ENCODE data around the gene A4GALT. TPM values are rescaled to one million over a fixed set of nuclear protein-coding genes. Genes with fewer than 3 reads are reported as not detected.
"Not testable (repeated sequence)": the region's sequence is repeated elsewhere in the genome, so short reads cannot be mapped to it uniquely, and the experiment has no call there.

A4GALT gene
- total RNA-seq, 2 donors from 2014 or later, result 40.8 to 78.6 TPM

DNA sequence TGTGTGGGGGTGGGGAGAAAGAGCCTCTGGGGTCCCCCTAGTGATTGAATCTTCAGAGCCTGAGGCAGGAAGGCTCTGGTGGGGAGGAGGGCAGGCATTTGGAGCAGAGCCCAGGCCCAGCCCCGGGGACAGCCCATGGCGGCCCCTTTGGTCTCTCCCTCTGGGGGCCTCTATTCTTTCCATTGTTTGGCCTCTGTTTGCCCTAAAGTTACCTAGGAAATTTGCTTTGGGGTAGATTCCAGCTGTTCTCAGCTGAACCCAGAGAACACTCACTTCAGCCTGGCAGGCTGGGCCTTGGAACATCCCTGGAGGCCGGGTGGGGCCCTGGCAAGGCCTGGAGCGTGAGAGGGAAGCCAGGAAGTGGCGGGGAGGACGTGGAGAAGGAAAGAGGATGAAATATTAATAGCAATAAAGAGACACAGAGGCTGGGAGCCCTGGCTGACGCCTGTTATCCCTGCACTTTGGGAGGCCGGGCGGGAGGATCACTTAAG, 22.9 kb upstream of the A4GALT start:
- H3K27me3 ChIP-seq, result no peaks in the 10 kb centered on the region
- H3K4me1 ChIP-seq, result peaks cover 0 to 30% of the 10 kb centered on the region in 2 donors
- no peak overlapping the region for H3K4me3 ChIP-seq
- TF ChIP-seq, protein P1, sequence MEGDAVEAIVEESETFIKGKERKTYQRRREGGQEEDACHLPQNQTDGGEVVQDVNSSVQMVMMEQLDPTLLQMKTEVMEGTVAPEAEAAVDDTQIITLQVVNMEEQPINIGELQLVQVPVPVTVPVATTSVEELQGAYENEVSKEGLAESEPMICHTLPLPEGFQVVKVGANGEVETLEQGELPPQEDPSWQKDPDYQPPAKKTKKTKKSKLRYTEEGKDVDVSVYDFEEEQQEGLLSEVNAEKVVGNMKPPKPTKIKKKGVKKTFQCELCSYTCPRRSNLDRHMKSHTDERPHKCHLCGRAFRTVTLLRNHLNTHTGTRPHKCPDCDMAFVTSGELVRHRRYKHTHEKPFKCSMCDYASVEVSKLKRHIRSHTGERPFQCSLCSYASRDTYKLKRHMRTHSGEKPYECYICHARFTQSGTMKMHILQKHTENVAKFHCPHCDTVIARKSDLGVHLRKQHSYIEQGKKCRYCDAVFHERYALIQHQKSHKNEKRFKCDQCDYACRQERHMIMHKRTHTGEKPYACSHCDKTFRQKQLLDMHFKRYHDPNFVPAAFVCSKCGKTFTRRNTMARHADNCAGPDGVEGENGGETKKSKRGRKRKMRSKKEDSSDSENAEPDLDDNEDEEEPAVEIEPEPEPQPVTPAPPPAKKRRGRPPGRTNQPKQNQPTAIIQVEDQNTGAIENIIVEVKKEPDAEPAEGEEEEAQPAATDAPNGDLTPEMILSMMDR (IDR thresholded peaks at IDR 0.05), result no peak
- H3K36me3 ChIP-seq, result no peaks in the 10 kb centered on the region
- peak overlapping the region; percentile 66 to 75 for H3K27ac ChIP-seq
- DNase-seq (ENCODE audit: low spot score), result peak; percentile 89
- H3K9me3 ChIP-seq, result no peaks in the 10 kb centered on the region

DNA sequence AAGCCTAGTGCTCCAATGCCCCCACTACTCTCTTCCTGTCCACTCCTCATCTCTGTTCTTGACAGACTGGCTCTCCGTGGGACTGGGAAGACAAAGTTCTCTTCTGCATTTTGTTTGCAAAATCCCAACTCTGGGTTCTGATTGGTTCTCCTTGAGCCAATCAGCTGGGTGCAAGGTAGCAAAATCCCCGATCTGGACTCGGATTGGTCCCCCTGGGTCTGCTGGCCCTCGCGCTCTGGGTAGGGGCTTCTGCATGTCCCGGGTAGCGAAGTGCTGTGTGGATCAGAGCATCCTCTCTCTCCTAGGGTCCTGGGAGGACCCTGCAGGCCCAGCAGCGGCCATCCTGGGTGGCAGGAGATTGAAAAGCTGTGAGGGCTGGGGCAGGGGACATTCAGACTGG, 22.3 kb upstream of the A4GALT start:
- Histone ChIP-seq H3K9me3 (no peaks in the 10 kb centered on the region), H3K36me3 (no peaks in the 10 kb centered on the region), H3K4me3 (no peak overlapping the region), H3K27me3 (no peaks in the 10 kb centered on the region), H3K4me1 (peaks cover 0 to 25% of the 10 kb centered on the region in 2 donors), H3K27ac (peak overlapping the region; percentile 66 to 75)
- TF ChIP-seq, protein P1 (IDR thresholded peaks at IDR 0.05), result no peak
- DNase-seq (ENCODE audit: low spot score), result no peak

DNA sequence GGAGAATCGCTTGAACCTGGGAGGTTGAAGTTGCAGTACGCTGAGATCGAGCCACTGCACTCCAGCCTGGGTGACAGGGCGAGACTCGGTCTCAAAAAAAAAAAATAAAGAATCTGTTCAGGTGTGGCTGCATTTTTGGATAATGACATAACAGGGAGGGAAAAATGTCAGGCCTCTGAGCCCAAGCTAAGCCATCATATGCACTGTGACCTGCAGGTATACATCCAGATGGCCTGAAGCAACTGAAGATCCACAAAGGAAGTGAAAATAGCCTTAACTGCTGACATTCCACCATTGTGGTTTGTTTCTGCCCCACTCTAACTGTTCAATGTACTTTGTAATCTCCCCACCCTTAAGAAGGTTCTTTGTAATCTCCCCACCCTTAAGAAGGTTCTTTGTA, 19.6 kb upstream of the A4GALT start:
- H3K27ac ChIP-seq; H3K9me3 ChIP-seq; H3K36me3 ChIP-seq; DNase-seq (ENCODE audit: low spot score); H3K4me3 ChIP-seq; H3K27me3 ChIP-seq: not testable (repeated sequence)
- H3K4me1 ChIP-seq, result peaks cover 0 to 25% of the 10 kb centered on the region in 2 donors

DNA sequence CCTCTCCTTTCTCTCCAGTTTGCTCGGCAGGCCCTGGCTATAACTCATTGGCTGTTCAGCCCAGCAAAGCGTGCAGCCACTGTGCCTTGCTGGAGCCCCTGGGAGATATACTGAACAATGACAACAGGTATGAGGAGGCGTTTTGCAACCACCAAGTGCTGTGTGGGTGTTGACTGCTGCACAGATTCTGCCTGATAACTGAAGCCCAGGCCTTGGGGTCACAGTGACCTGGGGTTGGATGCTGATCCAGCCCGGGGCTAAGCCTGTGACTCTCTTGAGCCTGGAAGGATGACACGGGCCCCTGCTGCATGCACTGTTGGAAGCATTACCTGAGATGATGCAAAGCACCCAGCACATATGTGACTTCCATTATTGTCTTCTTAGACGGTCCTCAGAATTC, 13.7 kb upstream of the A4GALT start:
- TF ChIP-seq, protein P1 (IDR thresholded peaks at IDR 0.05), result no peak
- no peak for DNase-seq (ENCODE audit: low spot score)
- Histone ChIP-seq H3K4me3 (no peak overlapping the region), H3K36me3 (no peaks in the 10 kb centered on the region), H3K27ac (no peak overlapping the region), H3K9me3 (no peaks in the 10 kb centered on the region), H3K27me3 (no peaks in the 10 kb centered on the region), H3K4me1 (no peaks in the 10 kb centered on the region)

DNA sequence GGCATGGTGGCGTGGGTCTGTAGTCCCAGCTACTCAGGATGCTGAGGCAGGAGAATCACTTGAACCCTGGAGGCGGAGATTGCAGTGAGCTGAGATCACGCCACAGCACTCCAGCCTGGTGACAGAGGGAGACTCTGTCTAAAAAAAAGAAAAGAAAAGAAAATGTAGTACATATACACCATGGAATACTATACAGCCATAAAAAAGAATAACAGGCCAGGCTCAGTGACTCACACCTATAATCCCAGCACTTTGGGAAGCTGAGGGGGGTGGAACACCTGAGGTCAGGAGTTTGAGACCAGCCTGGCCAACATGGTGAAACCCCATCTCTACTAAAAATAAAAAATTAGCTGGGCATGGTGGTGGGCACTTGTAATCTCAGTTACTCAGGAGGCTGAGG, 12.7 kb upstream of the A4GALT start:
- not testable (repeated sequence) for H3K9me3 ChIP-seq; H3K27me3 ChIP-seq; H3K36me3 ChIP-seq; H3K27ac ChIP-seq; H3K4me1 ChIP-seq; DNase-seq (ENCODE audit: low spot score); H3K4me3 ChIP-seq

DNA sequence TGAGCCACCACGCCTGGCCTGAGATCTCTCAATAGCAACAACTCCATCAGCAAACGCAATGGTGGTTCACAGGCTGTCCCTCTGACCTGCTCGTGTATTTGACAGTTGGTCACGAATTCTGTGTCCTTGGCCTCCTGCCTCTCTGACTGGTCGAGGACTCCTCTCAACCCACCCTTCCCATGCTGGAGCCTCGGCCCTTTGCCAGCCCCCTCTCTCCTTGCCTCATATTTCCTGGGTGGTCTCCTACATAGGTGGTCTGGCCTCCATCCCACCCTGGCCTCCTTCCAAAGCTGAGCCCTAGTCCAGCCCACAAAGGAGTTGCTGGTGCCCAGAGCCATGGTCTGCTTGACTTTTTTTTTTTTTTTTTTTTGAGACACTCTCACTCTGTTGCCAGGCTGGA, 11.4 kb upstream of the A4GALT start:
- H3K4me1 ChIP-seq, result no peaks in the 10 kb centered on the region
- H3K9me3 ChIP-seq, result no peaks in the 10 kb centered on the region
- no peak overlapping the region for H3K27ac ChIP-seq
- TF ChIP-seq, protein P1 (IDR thresholded peaks at IDR 0.05), result no peak
- H3K4me3 ChIP-seq, result no peak overlapping the region
- DNase-seq (ENCODE audit: low spot score), result no peak
- H3K27me3 ChIP-seq, result no peaks in the 10 kb centered on the region
- H3K36me3 ChIP-seq, result no peaks in the 10 kb centered on the region

DNA sequence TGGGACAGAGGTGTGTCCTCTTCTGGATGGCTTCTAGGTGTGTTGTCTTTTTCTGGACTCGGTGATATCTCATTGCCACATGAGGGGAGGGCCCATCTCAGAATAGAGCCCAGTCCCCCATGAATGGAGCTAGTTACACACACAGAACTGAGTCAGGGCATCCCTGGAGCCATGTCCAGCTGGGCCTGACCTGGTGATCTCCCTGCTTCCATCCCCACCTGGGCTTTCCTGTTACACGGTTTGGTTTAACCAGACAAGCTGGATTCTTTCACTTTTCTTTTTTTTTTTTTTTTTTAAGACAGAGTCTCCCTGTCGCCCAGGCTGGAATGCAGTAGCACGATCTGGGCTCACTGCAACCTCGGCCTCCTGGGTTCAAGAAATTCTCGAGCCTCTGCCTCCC, 6.1 kb upstream of the A4GALT start:
- no peak for DNase-seq (ENCODE audit: low spot score)
- Histone ChIP-seq H3K36me3 (no peaks in the 10 kb centered on the region), H3K4me1 (no peaks in the 10 kb centered on the region), H3K27me3 (no peaks in the 10 kb centered on the region), H3K4me3 (no peak overlapping the region), H3K9me3 (no peaks in the 10 kb centered on the region), H3K27ac (no peak overlapping the region)
- TF ChIP-seq, protein P1 (IDR thresholded peaks at IDR 0.05), result no peak
